ENCODE measurements around the gene PLB1.
A peak's percentile ranks its signal among the peaks of the same experiment; 100 is the strongest.

The PLB1 gene, protein sequence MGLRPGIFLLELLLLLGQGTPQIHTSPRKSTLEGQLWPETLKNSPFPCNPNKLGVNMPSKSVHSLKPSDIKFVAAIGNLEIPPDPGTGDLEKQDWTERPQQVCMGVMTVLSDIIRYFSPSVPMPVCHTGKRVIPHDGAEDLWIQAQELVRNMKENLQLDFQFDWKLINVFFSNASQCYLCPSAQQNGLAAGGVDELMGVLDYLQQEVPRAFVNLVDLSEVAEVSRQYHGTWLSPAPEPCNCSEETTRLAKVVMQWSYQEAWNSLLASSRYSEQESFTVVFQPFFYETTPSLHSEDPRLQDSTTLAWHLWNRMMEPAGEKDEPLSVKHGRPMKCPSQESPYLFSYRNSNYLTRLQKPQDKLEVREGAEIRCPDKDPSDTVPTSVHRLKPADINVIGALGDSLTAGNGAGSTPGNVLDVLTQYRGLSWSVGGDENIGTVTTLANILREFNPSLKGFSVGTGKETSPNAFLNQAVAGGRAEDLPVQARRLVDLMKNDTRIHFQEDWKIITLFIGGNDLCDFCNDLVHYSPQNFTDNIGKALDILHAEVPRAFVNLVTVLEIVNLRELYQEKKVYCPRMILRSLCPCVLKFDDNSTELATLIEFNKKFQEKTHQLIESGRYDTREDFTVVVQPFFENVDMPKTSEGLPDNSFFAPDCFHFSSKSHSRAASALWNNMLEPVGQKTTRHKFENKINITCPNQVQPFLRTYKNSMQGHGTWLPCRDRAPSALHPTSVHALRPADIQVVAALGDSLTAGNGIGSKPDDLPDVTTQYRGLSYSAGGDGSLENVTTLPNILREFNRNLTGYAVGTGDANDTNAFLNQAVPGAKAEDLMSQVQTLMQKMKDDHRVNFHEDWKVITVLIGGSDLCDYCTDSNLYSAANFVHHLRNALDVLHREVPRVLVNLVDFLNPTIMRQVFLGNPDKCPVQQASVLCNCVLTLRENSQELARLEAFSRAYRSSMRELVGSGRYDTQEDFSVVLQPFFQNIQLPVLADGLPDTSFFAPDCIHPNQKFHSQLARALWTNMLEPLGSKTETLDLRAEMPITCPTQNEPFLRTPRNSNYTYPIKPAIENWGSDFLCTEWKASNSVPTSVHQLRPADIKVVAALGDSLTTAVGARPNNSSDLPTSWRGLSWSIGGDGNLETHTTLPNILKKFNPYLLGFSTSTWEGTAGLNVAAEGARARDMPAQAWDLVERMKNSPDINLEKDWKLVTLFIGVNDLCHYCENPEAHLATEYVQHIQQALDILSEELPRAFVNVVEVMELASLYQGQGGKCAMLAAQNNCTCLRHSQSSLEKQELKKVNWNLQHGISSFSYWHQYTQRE (N-terminal part only)

DNA sequence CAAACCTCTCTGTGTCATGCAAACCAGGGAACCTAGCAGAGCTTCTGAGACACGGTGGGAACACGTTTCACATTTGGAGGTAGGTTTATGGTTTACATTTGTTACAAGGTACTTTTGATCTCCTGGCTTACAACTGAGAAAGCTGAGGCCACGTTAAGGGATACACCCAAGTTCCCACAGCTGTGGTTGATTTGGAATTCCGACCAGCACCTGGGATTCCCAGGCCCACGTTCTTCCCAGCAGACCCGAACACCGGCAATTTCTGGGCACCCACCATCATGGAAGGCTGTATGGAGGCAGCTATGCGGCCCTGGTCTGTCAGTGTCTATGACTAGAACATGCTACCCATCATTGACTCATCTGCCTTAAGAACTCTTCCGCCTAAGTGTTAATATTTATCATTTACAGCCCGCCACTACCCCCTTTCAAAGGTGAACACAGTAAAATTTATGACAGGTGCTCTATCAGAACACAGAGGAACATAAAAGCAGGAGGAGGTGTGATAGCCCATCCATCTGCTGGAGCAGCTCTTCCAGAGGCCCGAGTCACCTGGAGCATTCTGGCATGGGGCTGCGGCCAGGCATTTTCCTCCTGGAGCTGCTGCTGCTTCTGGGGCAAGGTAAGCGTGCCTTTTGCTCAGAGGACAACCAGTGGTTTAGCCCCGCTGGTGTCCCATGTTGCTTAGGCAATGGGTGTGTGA, at the start of gene PLB1:
Gene PLB1 (plus strand): TSS at position 510 of the 700 bp plus-strand sequence. CDS start 55 bp downstream, at position 565.
- Histone ChIP-seq H3K9ac (ENCODE audit: insufficient read length) (no peak within 1 kb of the TSS), H3K4me3 (no peak within 1 kb of the TSS), H3K27ac (no peak within 1 kb of the TSS), H3K9me3 (ENCODE audit: low read depth, low read length) (no peaks in the 10 kb centered on the region), H3K36me3 (ENCODE audit: insufficient read depth, low read length) (no peaks in the 10 kb centered on the region)
- TF ChIP-seq EZH2 (IDR thresholded peaks at IDR 0.05): no peak
- TF ChIP-seq FOXP2 (optimal IDR thresholded peaks at IDR 0.05; ENCODE audit: control extremely low read depth, extremely low read length, insufficient read depth): no peak
- TF ChIP-seq POLR2AphosphoS5 (IDR thresholded peaks at IDR 0.05; ENCODE audit: borderline replicate concordance, low read depth, low read length): no peak
- DNase-seq (ENCODE audit: low read depth, low spot score): no peak

DNA sequence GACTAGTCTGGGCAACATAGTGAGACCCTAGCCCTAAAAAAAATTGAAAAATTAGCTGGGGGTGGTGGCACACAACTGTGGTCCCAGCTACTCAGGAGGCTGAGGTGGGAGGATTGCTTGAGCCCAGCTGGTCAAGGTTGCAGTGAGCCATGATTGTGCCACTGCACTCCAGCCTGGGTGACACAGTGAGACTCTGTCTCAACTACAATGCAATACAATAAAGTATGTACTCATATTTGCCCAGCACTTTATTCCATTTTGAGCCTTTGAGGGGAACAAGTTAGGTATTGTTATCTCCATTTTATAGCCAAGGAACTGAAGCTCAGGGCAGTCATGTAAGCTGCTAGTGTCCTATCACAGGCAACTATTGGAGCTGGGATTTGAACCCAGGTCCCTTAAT, 49.3 kb upstream of the PLB1 start:
- TF ChIP-seq EZH2 (IDR thresholded peaks at IDR 0.05) (no peak), POLR2AphosphoS5 (IDR thresholded peaks at IDR 0.05; ENCODE audit: borderline replicate concordance, low read depth, low read length) (no peak), FOXP2 (optimal IDR thresholded peaks at IDR 0.05; ENCODE audit: control extremely low read depth, extremely low read length, insufficient read depth) (no peak)
- H3K9ac ChIP-seq (ENCODE audit: insufficient read length): no peak overlapping the region

DNA sequence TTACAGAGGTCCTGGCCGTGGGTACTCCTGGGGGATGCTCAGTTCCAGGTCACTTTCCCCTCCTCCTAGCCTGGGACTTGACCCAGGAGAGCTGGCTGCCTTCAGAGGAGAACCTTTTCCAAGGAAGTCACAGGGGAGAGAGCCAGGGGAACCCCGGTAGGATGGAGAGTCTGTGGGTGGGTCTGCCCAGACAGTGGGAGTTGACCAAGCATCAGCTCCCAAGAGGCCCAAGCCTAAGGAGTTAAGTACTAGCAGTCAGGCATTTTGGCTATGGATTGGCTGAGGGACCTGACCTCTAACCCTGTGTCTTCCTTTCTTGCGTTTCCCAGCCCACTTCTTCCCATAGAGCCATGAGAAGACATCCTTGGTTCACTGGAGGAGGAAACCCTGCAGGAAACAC, 48.8 kb upstream of the PLB1 start:
- TF ChIP-seq EZH2 (IDR thresholded peaks at IDR 0.05) (no peak), POLR2AphosphoS5 (IDR thresholded peaks at IDR 0.05; ENCODE audit: borderline replicate concordance, low read depth, low read length) (no peak), FOXP2 (optimal IDR thresholded peaks at IDR 0.05; ENCODE audit: control extremely low read depth, extremely low read length, insufficient read depth) (no peak)
- Histone ChIP-seq H3K9ac (ENCODE audit: insufficient read length) (no peak overlapping the region), H3K4me3 (no peak overlapping the region), H3K9me3 (ENCODE audit: low read depth, low read length) (no peaks in the 10 kb centered on the region), H3K27ac (no peak overlapping the region), H3K36me3 (ENCODE audit: insufficient read depth, low read length) (no peaks in the 10 kb centered on the region)
- DNase-seq (ENCODE audit: low read depth, low spot score): no peak

More for the DNA sequence above, 49.3 kb upstream of the PLB1 start:
- Histone ChIP-seq H3K36me3 (ENCODE audit: insufficient read depth, low read length) (no peaks in the 10 kb centered on the region), H3K9me3 (ENCODE audit: low read depth, low read length) (no peaks in the 10 kb centered on the region), H3K4me3 (no peak overlapping the region), H3K27ac (no peak overlapping the region)
- no peak for DNase-seq (ENCODE audit: low read depth, low spot score)

DNA sequence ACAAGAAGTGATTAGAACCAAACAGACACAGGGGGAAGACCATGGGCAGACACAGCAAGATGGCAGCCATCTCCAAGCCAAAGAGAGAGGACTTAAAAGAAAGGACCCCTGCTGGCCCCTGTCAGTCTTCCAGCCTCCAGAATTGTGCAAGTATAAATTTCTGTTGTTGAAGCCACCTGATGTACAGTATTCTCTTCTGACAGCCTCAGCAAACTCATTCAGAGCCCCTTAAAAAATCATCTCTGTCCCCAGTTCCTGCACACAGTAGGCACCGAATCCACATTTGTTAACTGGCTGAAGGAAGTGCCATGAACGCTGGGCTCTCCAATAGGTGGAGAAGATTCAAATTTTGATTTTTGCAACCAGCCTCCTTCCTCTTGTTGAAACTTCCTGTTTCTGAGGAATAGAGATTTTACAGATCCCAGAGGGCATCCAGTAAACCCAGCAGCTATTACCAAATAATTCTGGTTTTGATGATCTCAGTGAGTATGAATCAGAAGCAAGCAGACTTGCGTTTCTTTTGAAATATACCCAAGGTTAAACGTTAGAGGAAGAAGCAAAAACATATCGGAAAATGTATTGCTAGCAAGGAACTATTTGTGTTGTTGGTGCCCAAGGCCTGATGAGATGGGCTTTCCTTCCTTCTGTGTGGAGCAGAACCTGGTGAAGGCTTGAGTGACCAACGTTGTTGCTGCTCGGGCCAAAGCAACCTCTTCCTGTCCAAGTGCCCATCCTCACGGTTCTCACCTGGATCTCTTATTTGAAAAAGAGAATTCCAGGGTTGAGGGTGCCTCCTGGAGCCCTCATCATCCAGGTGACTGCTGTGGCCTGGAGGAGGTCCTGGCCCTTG, 47.7 kb upstream of the PLB1 start:
- DNase-seq (ENCODE audit: low read depth, low spot score): peak; percentile 16
- Histone ChIP-seq H3K4me3 (no peak overlapping the region), H3K9ac (ENCODE audit: insufficient read length) (no peak overlapping the region), H3K27ac (no peak overlapping the region), H3K9me3 (ENCODE audit: low read depth, low read length) (no peaks in the 10 kb centered on the region), H3K36me3 (ENCODE audit: insufficient read depth, low read length) (no peaks in the 10 kb centered on the region)
- TF ChIP-seq POLR2AphosphoS5 (IDR thresholded peaks at IDR 0.05; ENCODE audit: borderline replicate concordance, low read depth, low read length) (no peak), EZH2 (IDR thresholded peaks at IDR 0.05) (no peak), FOXP2 (optimal IDR thresholded peaks at IDR 0.05; ENCODE audit: control extremely low read depth, extremely low read length, insufficient read depth) (no peak)

DNA sequence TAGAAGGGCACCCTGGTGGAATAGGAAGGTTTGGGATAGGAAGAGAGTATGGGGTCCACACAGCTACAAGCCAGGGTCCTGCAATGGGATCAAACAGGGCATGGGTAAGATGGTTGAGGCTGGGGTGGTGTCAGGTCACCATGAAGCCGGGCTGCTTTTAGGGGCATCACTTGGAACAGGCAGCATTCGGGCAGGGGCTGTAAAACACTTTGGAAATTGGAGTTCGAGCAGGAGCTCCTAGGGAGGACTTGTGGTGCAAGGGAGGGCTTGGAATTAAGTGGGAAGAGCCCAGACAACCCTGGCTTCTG, 47.1 kb upstream of the PLB1 start:
- TF ChIP-seq EZH2 (IDR thresholded peaks at IDR 0.05) (no peak), POLR2AphosphoS5 (IDR thresholded peaks at IDR 0.05; ENCODE audit: borderline replicate concordance, low read depth, low read length) (no peak), FOXP2 (optimal IDR thresholded peaks at IDR 0.05; ENCODE audit: control extremely low read depth, extremely low read length, insufficient read depth) (no peak)
- H3K36me3 ChIP-seq (ENCODE audit: insufficient read depth, low read length): no peaks in the 10 kb centered on the region
- no peak overlapping the region for H3K4me3 ChIP-seq
- no peak for DNase-seq (ENCODE audit: low read depth, low spot score)
- H3K9me3 ChIP-seq (ENCODE audit: low read depth, low read length): no peaks in the 10 kb centered on the region
- H3K9ac ChIP-seq (ENCODE audit: insufficient read length): no peak overlapping the region
- no peak overlapping the region for H3K27ac ChIP-seq

DNA sequence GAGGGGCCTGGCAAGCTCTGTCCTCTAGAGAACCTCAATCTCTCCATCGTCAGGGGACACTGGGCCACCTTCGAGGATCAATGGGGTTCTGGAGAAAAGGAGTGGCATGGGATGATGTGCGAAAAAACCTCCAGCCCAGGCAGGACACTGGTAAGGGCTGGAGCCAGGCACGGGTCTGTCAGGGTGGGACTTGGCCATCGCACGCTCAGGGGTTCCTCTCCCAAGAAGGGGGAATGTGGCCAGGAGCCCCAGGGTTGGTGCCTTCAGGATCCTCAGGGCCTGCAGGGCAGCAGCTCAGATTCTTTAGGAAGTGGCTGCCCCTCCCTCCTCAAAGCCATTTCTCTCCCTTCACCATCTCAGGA, 46.8 kb upstream of the PLB1 start:
- Histone ChIP-seq H3K4me3 (no peak overlapping the region), H3K27ac (no peak overlapping the region), H3K9ac (ENCODE audit: insufficient read length) (no peak overlapping the region), H3K9me3 (ENCODE audit: low read depth, low read length) (no peaks in the 10 kb centered on the region), H3K36me3 (ENCODE audit: insufficient read depth, low read length) (no peaks in the 10 kb centered on the region)
- DNase-seq (ENCODE audit: low read depth, low spot score): no peak
- no peak for TF ChIP-seq FOXP2 (optimal IDR thresholded peaks at IDR 0.05; ENCODE audit: control extremely low read depth, extremely low read length, insufficient read depth)
- no peak for TF ChIP-seq EZH2 (IDR thresholded peaks at IDR 0.05)
- no peak for TF ChIP-seq POLR2AphosphoS5 (IDR thresholded peaks at IDR 0.05; ENCODE audit: borderline replicate concordance, low read depth, low read length)
